HepG2 (cell line): ENCODE results near the gene TANGO6. TPM values are rescaled to one million over a fixed set of nuclear protein-coding genes. Genes with fewer than 3 reads are reported as not detected.

ENCODE experiments used
- ATAC-seq: fragments of 200-7000 bp; cut with Tn5 transposase; 3 replicates; pipeline ENCODE4 v1.9.1; 2020; ENCODE audit warnings: mild to moderate bottlenecking, moderate library complexity
- BruUV-seq: library from RNA; stranded (reverse); fragments of 400-500 nt; replicated peaks from 2 replicates; lab custom pipeline; 2021; lab: Mats Ljungman, UMichigan
- CTCF ChIA-PET: fragments of 300-600 bp; formaldehyde crosslinking; extraction: SDS; loops from one replicate; lab custom pipeline; 2021; ENCODE audit warnings: low total read pairs, inconsistent platforms, low intra/inter-chr PET ratio; lab: Yijun Ruan, JAX
- POLR2A ChIA-PET: fragments of 350-600 bp; sonication (Branson Sonifier 250); formaldehyde crosslinking; loops from one replicate; lab custom pipeline; 2020; ENCODE audit warnings: antibody characterized with exemption, inconsistent platforms; lab: Yijun Ruan, JAX
- DNase-seq: peaks from one replicate; pipeline ENCODE4 v3.0.0-alpha.2; 2015; ENCODE audit warnings: low spot score
- FAIRE-seq: peaks from 3 replicates; lab custom pipeline; 2011; peaks lifted over from hg19 to GRCh38; lab: Jason Lieb, UNC
- H2AFZ ChIP-seq: one replicate; pipeline ENCODE4 v1.6.1; 2011; ENCODE audit warnings: low read length, inconsistent platforms
- H3K27ac ChIP-seq: fragments of 300-600 bp; 3 replicates; pipeline ENCODE4 v1.8.0; 2011; ENCODE audit warnings: mixed run types, mild to moderate bottlenecking, mixed read lengths, low read length, inconsistent platforms; ENCODE audit not compliant: insufficient read depth; ENCODE audit errors: extremely low read length
- H3K27me3 ChIP-seq, 2 experiments: fragments of 200-600 bp in 1 of 2; 2 replicates in 1 of 2; 3 replicates in 1 of 2; pipeline versions ENCODE4 v1.6.0 to v1.8.0; 2011; ENCODE audit warnings: low read length in 2 of 2, mild to moderate bottlenecking in 2 of 2, moderate library complexity in 2 of 2, inconsistent platforms in 1 of 2; ENCODE audit not compliant: insufficient read depth in 2 of 2, control insufficient read depth in 1 of 2
- H3K36me3 ChIP-seq, 2 experiments: fragments of 200-600 bp in 1 of 2; replicated peaks in 1 of 2; 2 replicates in 1 of 2; 3 replicates in 1 of 2; pipeline versions ENCODE4 v1.5.1 to v1.8.0; 2011; ENCODE audit warnings: low read length in 2 of 2, inconsistent platforms in 1 of 2; ENCODE audit not compliant: insufficient read depth in 2 of 2, control insufficient read depth in 1 of 2
- H3K4me1 ChIP-seq: 2 replicates; pipeline ENCODE4 v1.5.1; 2012; ENCODE audit warnings: low read length, inconsistent platforms; ENCODE audit not compliant: insufficient read depth
- H3K4me2 ChIP-seq: 2 replicates; pipeline ENCODE4 v1.6.0; 2011; ENCODE audit warnings: low read depth, low read length, inconsistent platforms
- H3K4me3 ChIP-seq, 3 experiments: fragments of 200-600 bp in 1 of 3; sonication (generic), shearing (Covaris generic) in 1 of 3; replicated peaks in 1 of 3; 2 replicates each; pipeline ENCODE4 v1.5.1; 2011 to 2016; ENCODE audit warnings: low read length in 3 of 3, inconsistent platforms in 2 of 3, low read depth in 2 of 3, mild to moderate bottlenecking in 2 of 3, control low read depth in 1 of 3, mixed read lengths in 1 of 3; ENCODE audit not compliant: insufficient read depth in 1 of 3
- H3K79me2 ChIP-seq: one replicate; pipeline ENCODE4 v1.6.1; 2011; ENCODE audit warnings: low read length, inconsistent platforms; ENCODE audit not compliant: insufficient read depth
- H3K9ac ChIP-seq: 2 replicates; pipeline ENCODE4 v1.6.0; 2011; ENCODE audit warnings: mild to moderate bottlenecking, low read depth, low read length, inconsistent platforms; ENCODE audit not compliant: insufficient read depth
- H3K9me3 ChIP-seq: 2 replicates; pipeline ENCODE4 v1.5.1; 2012; ENCODE audit warnings: mild to moderate bottlenecking, low read length
- H4K20me1 ChIP-seq: 2 replicates; pipeline ENCODE4 v1.6.0; 2011; ENCODE audit warnings: inconsistent platforms, mild to moderate bottlenecking, low read length, moderate library complexity; ENCODE audit not compliant: insufficient read depth
- DZIP1 ChIP-seq: sonication (generic); formaldehyde crosslinking; IDR thresholded peaks from 2 replicates; pipeline ENCODE4 v1.5.0; 2020; ENCODE audit warnings: mild to moderate bottlenecking, missing genetic modification reagents
- HNF4G ChIP-seq, 2 experiments: sonication (generic) in 1 of 2; formaldehyde crosslinking in 1 of 2; IDR thresholded peaks; 2 replicates each; pipeline versions ENCODE4 v1.4.0 to v1.6.1; 2011 to 2020; ENCODE audit warnings: borderline replicate concordance in 2 of 2, low read depth in 2 of 2, mild to moderate bottlenecking in 2 of 2, low read length in 1 of 2, missing genetic modification reagents in 1 of 2, moderate library complexity in 1 of 2
- ZBTB33 ChIP-seq: sonication (generic); formaldehyde crosslinking; IDR thresholded peaks from 2 replicates; pipeline ENCODE4 v1.4.0; 2020; ENCODE audit warnings: missing genetic modification reagents
- ZFP41 ChIP-seq: sonication (generic); formaldehyde crosslinking; IDR thresholded peaks from 2 replicates; pipeline ENCODE4 v1.4.0; 2020; ENCODE audit warnings: mild to moderate bottlenecking, missing genetic modification reagents, borderline replicate concordance
- ZNF101 ChIP-seq: sonication (generic); formaldehyde crosslinking; IDR thresholded peaks from 2 replicates; pipeline ENCODE4 v1.4.0; 2020; ENCODE audit warnings: mild to moderate bottlenecking, low read depth, missing genetic modification reagents, borderline replicate concordance
- ZNF34 ChIP-seq: sonication (generic); formaldehyde crosslinking; IDR thresholded peaks from 2 replicates; pipeline ENCODE4 v1.4.0; 2020; ENCODE audit warnings: mild to moderate bottlenecking, missing genetic modification reagents, borderline replicate concordance
- ZNF776 ChIP-seq: sonication (generic); formaldehyde crosslinking; IDR thresholded peaks from 2 replicates; pipeline ENCODE4 v1.4.0; 2020; ENCODE audit warnings: mild to moderate bottlenecking, missing genetic modification reagents
- ZNF781 ChIP-seq: sonication (generic); formaldehyde crosslinking; IDR thresholded peaks from 2 replicates; pipeline ENCODE4 v1.5.1; 2020; ENCODE audit warnings: borderline replicate concordance, mild to moderate bottlenecking, missing genetic modification reagents; ENCODE audit errors: not compliant biosample characterization
- WGBS: methylation state at CpG from one replicate; pipeline ENCODE4 v1.1.6; 2017; ENCODE audit warnings: low lambda C conversion rate; 5-methylcytosine and 5-hydroxymethylcytosine counted together
- in situ Hi-C: cut with HindIII; loops from 2 replicates; pipeline ENCODE4 v1.10.0; 2017; ENCODE audit warnings: low pct_unique_long_range_greater_than_20kb; ENCODE audit not compliant: extremely low pct_ligation_motif_present
- intact Hi-C: fragments of 100-400 bp; cut with micrococcal nuclease; formaldehyde crosslinking; loops from one replicate; pipeline ENCODE4 v1.10.0; 2022; ENCODE audit not compliant: unreplicated experiment
- polyA plus RNA-seq, 8 experiments: library from polyadenylated mRNA; depleted of rRNA in 3 of 8; stranded (reverse) in 7 of 8; unstranded in 1 of 8; fragments of >200 nt; fragmentation: Illumina TruSeq in 4 of 8; extraction: Trizol in 4 of 8; gene quantifications; 2 replicates each; pipeline versions ENCODE4 v1.2.1 to v1.2.3, GENCODE V29; 2011 to 2016; ENCODE audit warnings: low read depth in 4 of 8, missing spikeins in 1 of 8, mixed read lengths in 1 of 8; ENCODE audit not compliant: insufficient read depth in 1 of 8
- total RNA-seq, 5 experiments: library from RNA; depleted of rRNA; stranded (reverse); fragments of >200 nt; fragmentation: Illumina TruSeq; extraction: Trizol; gene quantifications; 2 replicates each; pipeline ENCODE4 v1.2.3, GENCODE V29; 2016; ENCODE audit warnings: low read depth in 1 of 5
- TF ChIP-seq, protein P1 (sequence below): sonication (generic); formaldehyde crosslinking; IDR thresholded peaks from 2 replicates; pipeline ENCODE4 v1.4.0; 2020; ENCODE audit warnings: mild to moderate bottlenecking, low read depth, missing genetic modification reagents

TANGO6 gene
- total and polyA plus RNA-seq, 2 of the 13 experiments (the other 11 are each of a cell fraction or from before 2014, with no cell fraction given): 7.2 to 13.3 TPM

- Histone ChIP-seq H3K79me2 (no peaks in the 10 kb centered on the region), H3K4me2 (no peak overlapping the region), H3K9me3 (no peaks in the 10 kb centered on the region), H3K27ac (no peak overlapping the region), H3K36me3 (no peaks in the 10 kb centered on the region), H3K27me3 (peaks cover 4 to 22% of the 10 kb centered on the region in 2 experiments; a peak in 4 of 5 replicates), H3K4me1 (peaks cover 14% of the 10 kb centered on the region), H2AFZ (no peak overlapping the region), H3K9ac (no peak overlapping the region), H3K4me3 (no peak overlapping the region), H4K20me1 (no peaks in the 10 kb centered on the region)
- POLR2A ChIA-PET: interaction anchor here (0.5 kb wide), 1 partner anchor 463 kb away, joined by 3 read pairs; the partner anchor contains the start of gene CDH3
- FAIRE-seq (no peak), DNase-seq (no peak), ATAC-seq (no peak)
- in situ Hi-C loops: loop anchor here (10.0 to 25.0 kb wide), 2 partner anchors 113 to 395 kb away; no protein-coding TSS in a partner anchor
- intact Hi-C loops: loop anchor here (10.0 kb wide), 1 partner anchor 113 kb away; no protein-coding TSS in a partner anchor
- 98% methylated on average over 50 of the region's 52 CpGs for WGBS
- CTCF ChIA-PET: no interaction called here
- no TSS peak for BruUV-seq
- TF ChIP-seq ZNF34 (CRISPR knock-in tag) (no peak), ZFP41 (no peak), HNF4G (IDR thresholded peaks at IDR 0.05; ENCODE audit: borderline replicate concordance, low read depth, low read length) (no peak), HNF4G (CRISPR knock-in tag; IDR thresholded peaks at IDR 0.05; ENCODE audit: borderline replicate concordance, low read depth) (no peak), ZNF776 (CRISPR knock-in tag) (0 out of 2 replicates have a peak, but pooled peaks have one; percentile 37), ZNF101 (no peak), DZIP1 (no peak), ZBTB33 (0 out of 2 replicates have a peak, but pooled peaks have one; percentile 18), ZNF781 (CRISPR knock-in tag) (no peak)
- TF ChIP-seq, protein P1, sequence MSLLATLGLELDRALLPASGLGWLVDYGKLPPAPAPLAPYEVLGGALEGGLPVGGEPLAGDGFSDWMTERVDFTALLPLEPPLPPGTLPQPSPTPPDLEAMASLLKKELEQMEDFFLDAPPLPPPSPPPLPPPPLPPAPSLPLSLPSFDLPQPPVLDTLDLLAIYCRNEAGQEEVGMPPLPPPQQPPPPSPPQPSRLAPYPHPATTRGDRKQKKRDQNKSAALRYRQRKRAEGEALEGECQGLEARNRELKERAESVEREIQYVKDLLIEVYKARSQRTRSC (CRISPR knock-in tag): no peak
Observed at GRCh38 chr16:69107316-69107962, 264.1 kb downstream of the TANGO6 start.
